Muscle of leg (tissue), 11 donors: Measurements from ENCODE around the gene PEX5L. TPM values are rescaled to one million over a fixed set of nuclear protein-coding genes. Genes with fewer than 3 reads are reported as not detected.
A peak's percentile ranks its signal among the peaks of the same experiment; 100 is the strongest.

Experiments used
- DNase-seq: peaks from one replicate; pipeline ENCODE4 v3.0.0; 2013
- H3K27ac ChIP-seq: one replicate; pipeline ENCODE4 v1.5.1; 2013; ENCODE audit warnings: mild to moderate bottlenecking, low read length, control low read depth
- H3K27me3 ChIP-seq: one replicate; pipeline ENCODE4 v1.6.1; 2013; ENCODE audit warnings: low read length; ENCODE audit not compliant: control insufficient read depth, insufficient read depth
- H3K36me3 ChIP-seq: one replicate; pipeline ENCODE4 v1.6.1; 2013; ENCODE audit warnings: low read length; ENCODE audit not compliant: control insufficient read depth, insufficient read depth
- H3K4me1 ChIP-seq: one replicate; pipeline ENCODE4 v1.6.1; 2013; ENCODE audit warnings: low read length; ENCODE audit not compliant: control insufficient read depth, insufficient read depth
- H3K4me3 ChIP-seq: one replicate; pipeline ENCODE4 v1.5.1; 2013; ENCODE audit warnings: low read length, control low read depth
- H3K9me3 ChIP-seq: replicated peaks from 2 replicates; pipeline ENCODE4 v1.6.1; 2013; ENCODE audit warnings: low read depth, low read length; ENCODE audit not compliant: control insufficient read depth
- WGBS: methylation state at CpG from one replicate; pipeline ENCODE4 v1.1.5; 2013; ENCODE audit warnings: missing lambda C conversion rate; ENCODE audit not compliant: insufficient coverage; 5-methylcytosine and 5-hydroxymethylcytosine counted together
- polyA plus RNA-seq, 8 donors: library from polyadenylated mRNA; unstranded; fragments of 120-200 nt; gene quantifications; one replicate each; pipeline versions ENCODE4 v1.2.1 to v1.2.3, GENCODE V29; 2013; ENCODE audit warnings: inconsistent platforms in 1 of 8, low replicate concordance in 1 of 8; ENCODE audit not compliant: insufficient read length in 8 of 8, insufficient read depth in 1 of 8
- total RNA-seq: library from RNA; stranded (reverse); fragments of 120-200 nt; gene quantifications from one replicate; pipeline ENCODE4 v1.2.4, GENCODE V29; 2013

The PEX5L gene
- total and polyA plus RNA-seq, 9 donors, result 0.06 to 0.32 (median 0.18) TPM; not detected in 1

DNA sequence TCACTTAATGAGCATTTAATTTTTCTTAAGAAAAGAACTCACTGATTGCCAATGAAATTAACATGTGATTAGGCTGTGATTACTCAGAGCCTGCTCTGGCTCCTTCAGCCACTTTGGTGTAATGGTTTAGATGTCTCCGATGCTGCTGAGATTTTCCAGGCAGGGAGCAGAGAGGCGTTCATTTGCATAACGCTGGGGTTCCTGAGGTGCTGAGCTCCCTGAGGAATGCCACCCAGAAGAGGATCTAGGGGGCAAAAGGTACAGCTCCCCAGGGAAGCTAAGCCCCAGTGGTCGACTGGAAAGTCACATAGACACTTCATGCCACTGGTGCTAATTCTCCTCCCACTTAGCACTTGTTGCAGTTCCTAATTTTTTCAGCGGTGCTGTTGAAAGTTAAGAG, 264.4 kb downstream of the PEX5L start:
- 44% methylated on average over 4 of the region's 5 CpGs for WGBS
- Histone ChIP-seq H3K4me1 (no peaks in the 10 kb centered on the region), H3K4me3 (no peak overlapping the region), H3K36me3 (peaks cover 26% of the 10 kb centered on the region), H3K27ac (no peak overlapping the region), H3K27me3 (no peaks in the 10 kb centered on the region), H3K9me3 (no peaks in the 10 kb centered on the region)
- DNase-seq, result no peak

DNA sequence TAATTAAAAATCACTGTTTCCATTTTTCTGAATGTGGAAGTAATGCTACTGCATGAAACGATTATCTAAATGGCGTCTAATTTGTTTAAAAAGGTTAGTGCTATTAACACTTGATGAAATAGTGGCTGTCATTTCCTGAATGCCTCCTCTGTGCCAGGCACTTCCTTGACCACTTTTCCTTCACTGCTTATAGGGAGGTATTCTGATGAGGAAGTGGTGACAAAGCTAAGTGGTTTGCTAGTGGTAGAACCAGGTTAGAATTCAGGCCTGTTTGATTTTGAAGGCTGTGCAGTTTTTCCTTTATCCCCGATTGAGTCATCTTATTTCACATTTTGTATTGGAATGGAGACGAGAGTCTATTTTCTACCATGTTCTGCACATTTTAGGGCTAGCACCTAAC, 264.9 kb downstream of the PEX5L start:
- Histone ChIP-seq H3K27ac (no peak overlapping the region), H3K4me3 (no peak overlapping the region), H3K9me3 (no peaks in the 10 kb centered on the region), H3K36me3 (peaks cover 28% of the 10 kb centered on the region), H3K27me3 (no peaks in the 10 kb centered on the region), H3K4me1 (no peaks in the 10 kb centered on the region)
- DNase-seq, result no peak
- 90% methylated on average over 2 of the region's 4 CpGs for WGBS

DNA sequence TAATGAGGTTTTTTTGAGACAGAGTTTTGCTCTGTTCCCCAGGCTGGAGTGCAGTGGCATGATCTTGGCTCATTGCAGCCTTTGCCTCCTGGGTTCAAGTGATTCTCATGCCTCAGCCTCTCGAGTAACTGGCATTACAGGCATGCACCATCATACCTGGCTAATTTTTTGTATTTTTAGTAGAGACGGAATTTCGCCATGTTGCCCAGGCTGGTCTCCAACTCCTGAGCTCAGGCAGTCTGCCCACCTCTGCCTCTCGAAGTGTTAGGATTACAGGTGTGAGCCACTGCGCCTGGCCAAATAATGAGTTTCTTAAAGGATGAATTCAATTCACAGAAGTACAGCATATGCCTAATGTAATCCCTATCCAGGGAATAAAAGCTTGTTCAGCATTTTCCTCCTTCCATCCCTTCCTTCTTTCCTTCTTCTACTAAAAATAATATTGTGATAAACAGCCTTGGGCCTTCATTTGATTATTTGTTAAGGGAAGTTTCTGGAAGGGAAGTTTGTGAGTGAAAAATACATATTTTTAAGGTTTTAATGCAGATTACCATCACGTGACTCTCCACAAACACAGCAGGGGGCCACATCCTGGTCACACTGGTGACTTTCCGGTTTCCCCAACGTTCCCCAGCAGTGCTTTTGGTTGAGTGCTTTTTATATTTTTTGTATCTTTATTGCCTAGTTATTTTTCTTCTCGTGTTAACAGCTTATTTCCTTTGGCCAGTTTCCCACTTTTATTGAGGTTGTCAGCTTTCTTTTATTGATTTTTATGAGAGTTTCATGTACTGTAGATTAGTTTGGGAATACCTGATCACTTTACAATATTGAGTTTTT, 267.1 kb downstream of the PEX5L start:
- H3K36me3 ChIP-seq, result peaks cover 37% of the 10 kb centered on the region
- no peak for DNase-seq
- no peak overlapping the region for H3K4me3 ChIP-seq
- H3K27ac ChIP-seq, result no peak overlapping the region
- no peaks in the 10 kb centered on the region for H3K4me1 ChIP-seq
- H3K9me3 ChIP-seq, result no peaks in the 10 kb centered on the region
- 70% methylated on average over 4 of the region's 9 CpGs for WGBS
- H3K27me3 ChIP-seq, result no peaks in the 10 kb centered on the region

GRCh38 chr3:179768080-179768479, 268.7 kb downstream of the PEX5L start:
- no peak overlapping the region for H3K27ac ChIP-seq
- no peaks in the 10 kb centered on the region for H3K4me1 ChIP-seq
- WGBS, result 36% methylated on average over 2 of the region's 3 CpGs
- no peaks in the 10 kb centered on the region for H3K9me3 ChIP-seq
- peak; percentile 17 for DNase-seq
- no peak overlapping the region for H3K4me3 ChIP-seq
- H3K27me3 ChIP-seq, result no peaks in the 10 kb centered on the region
- H3K36me3 ChIP-seq, result peaks cover 40% of the 10 kb centered on the region

GRCh38 chr3:179766416-179767133, 270.2 kb downstream of the PEX5L start:
- peaks cover 35% of the 10 kb centered on the region for H3K36me3 ChIP-seq
- no peaks in the 10 kb centered on the region for H3K27me3 ChIP-seq
- H3K27ac ChIP-seq, result no peak overlapping the region
- no peaks in the 10 kb centered on the region for H3K4me1 ChIP-seq
- H3K9me3 ChIP-seq, result no peaks in the 10 kb centered on the region
- WGBS, result no CpG with 5 or more reads among the region's 4 CpGs
- H3K4me3 ChIP-seq, result no peak overlapping the region
- no peak for DNase-seq

- Histone ChIP-seq H3K4me1 (no peaks in the 10 kb centered on the region), H3K36me3 (peaks cover 37% of the 10 kb centered on the region), H3K9me3 (no peaks in the 10 kb centered on the region), H3K27me3 (no peaks in the 10 kb centered on the region), H3K4me3 (no peak overlapping the region), H3K27ac (no peak overlapping the region)
- no peak for DNase-seq
- 79% methylated on average over 2 of the region's 2 CpGs for WGBS
These were observed 271.3 kb downstream of the PEX5L start for GRCh38 chr3:179765396-179765795.

GRCh38 chr3:179760944-179761343, 275.8 kb downstream of the PEX5L start:
- Histone ChIP-seq H3K27me3 (no peaks in the 10 kb centered on the region), H3K4me3 (no peak overlapping the region), H3K4me1 (no peaks in the 10 kb centered on the region), H3K36me3 (peaks cover 36% of the 10 kb centered on the region), H3K9me3 (no peaks in the 10 kb centered on the region), H3K27ac (no peak overlapping the region)
- 91% methylated on average over 6 of the region's 8 CpGs for WGBS
- no peak for DNase-seq

GRCh38 chr3:179750720-179751328, 285.9 kb downstream of the PEX5L start:
- no peaks in the 10 kb centered on the region for H3K4me1 ChIP-seq
- no peak for DNase-seq
- no peaks in the 10 kb centered on the region for H3K9me3 ChIP-seq
- H3K27ac ChIP-seq, result no peak overlapping the region
- H3K4me3 ChIP-seq, result no peak overlapping the region
- H3K36me3 ChIP-seq, result peaks cover 25% of the 10 kb centered on the region
- WGBS, result no CpG with 5 or more reads among the region's 6 CpGs
- H3K27me3 ChIP-seq, result no peaks in the 10 kb centered on the region

GRCh38 chr3:179745716-179746115, 291.0 kb downstream of the PEX5L start:
- no peak overlapping the region for H3K4me3 ChIP-seq
- no peaks in the 10 kb centered on the region for H3K27me3 ChIP-seq
- no peaks in the 10 kb centered on the region for H3K4me1 ChIP-seq
- H3K27ac ChIP-seq, result no peak overlapping the region
- 80% methylated on average over 1 of the region's 5 CpGs for WGBS
- H3K9me3 ChIP-seq, result no peaks in the 10 kb centered on the region
- no peak for DNase-seq
- peaks cover 19% of the 10 kb centered on the region for H3K36me3 ChIP-seq

GRCh38 chr3:179745079-179745478, 291.7 kb downstream of the PEX5L start:
- Histone ChIP-seq H3K27me3 (no peaks in the 10 kb centered on the region), H3K4me1 (no peaks in the 10 kb centered on the region), H3K27ac (no peak overlapping the region), H3K9me3 (no peaks in the 10 kb centered on the region), H3K4me3 (no peak overlapping the region), H3K36me3 (peaks cover 24% of the 10 kb centered on the region)
- 91% methylated on average over 1 of the region's 4 CpGs for WGBS
- DNase-seq, result no peak
